Prostate gland (tissue), 2 donors: ENCODE measurements around the gene RALGPS1. TPM values are rescaled to one million over a fixed set of nuclear protein-coding genes. Genes with fewer than 3 reads are reported as not detected.

Experiments
- DNase-seq: peaks from one replicate; pipeline ENCODE4 v3.0.0-alpha.2; 2019; ENCODE audit warnings: low spot score
- H3K27ac ChIP-seq, 2 donors: fragments of 200-600 bp; sonication (generic); 2 replicates each; pipeline ENCODE4 v1.5.1; 2017 to 2019
- H3K27me3 ChIP-seq: fragments of 200-600 bp; sonication (generic); replicated peaks from 2 replicates; pipeline ENCODE4 v1.5.1; 2019; ENCODE audit not compliant: insufficient read depth
- H3K36me3 ChIP-seq, 2 donors: fragments of 200-600 bp; sonication (generic); 1 replicate in 1 of 2; 2 replicates in 1 of 2; pipeline versions ENCODE4 v1.5.1 to v1.8.1; 2017 to 2019
- H3K4me1 ChIP-seq: fragments of 200-600 bp; sonication (generic); replicated peaks from 2 replicates; pipeline ENCODE4 v1.5.1; 2019
- H3K4me3 ChIP-seq, 2 donors: fragments of 200-600 bp; sonication (generic); 2 replicates each; pipeline ENCODE4 v1.5.1; 2017 to 2019
- H3K9me3 ChIP-seq: fragments of 200-600 bp; sonication (generic); 2 replicates; pipeline ENCODE4 v1.5.1; 2017
- POLR2A ChIP-seq: fragments of 450-650 bp; IDR thresholded peaks from one replicate; pipeline ENCODE4 v1.6.1; 2016; ENCODE audit warnings: antibody characterized with exemption, mild to moderate bottlenecking
- POLR2AphosphoS5 ChIP-seq: sonication (generic); formaldehyde crosslinking; IDR thresholded peaks from one replicate; pipeline ENCODE4 v1.6.1; 2017; ENCODE audit warnings: antibody characterized with exemption
- WGBS: methylation state at CpG from one replicate; pipeline ENCODE4 v1.1.5; 2018; 5-methylcytosine and 5-hydroxymethylcytosine counted together
- intact Hi-C: fragments of 100-400 bp; cut with DNase I; formaldehyde crosslinking; loops from one replicate; pipeline ENCODE4 v1.14.2; 2022
- total RNA-seq, 2 donors: library from RNA; depleted of rRNA; stranded (reverse); fragments of >200 nt; gene quantifications; one replicate each; pipeline ENCODE4 v1.1.0, GENCODE V29; 2016
- TF ChIP-seq, protein P1 (sequence below), 4 experiments: fragments of 200-600 bp in 2 of 4; fragments of 450-650 bp in 2 of 4; sonication (generic) in 2 of 4; IDR thresholded peaks; 1 replicate in 3 of 4; 2 replicates in 1 of 4; pipeline ENCODE4 v1.5.1; 2016 to 2019; ENCODE audit warnings: antibody characterized with exemption in 4 of 4, mild to moderate bottlenecking in 2 of 4, moderate library complexity in 2 of 4

Gene RALGPS1
- total RNA-seq, 2 donors from 2014 or later = 14.7 to 20.7 TPM

DNA sequence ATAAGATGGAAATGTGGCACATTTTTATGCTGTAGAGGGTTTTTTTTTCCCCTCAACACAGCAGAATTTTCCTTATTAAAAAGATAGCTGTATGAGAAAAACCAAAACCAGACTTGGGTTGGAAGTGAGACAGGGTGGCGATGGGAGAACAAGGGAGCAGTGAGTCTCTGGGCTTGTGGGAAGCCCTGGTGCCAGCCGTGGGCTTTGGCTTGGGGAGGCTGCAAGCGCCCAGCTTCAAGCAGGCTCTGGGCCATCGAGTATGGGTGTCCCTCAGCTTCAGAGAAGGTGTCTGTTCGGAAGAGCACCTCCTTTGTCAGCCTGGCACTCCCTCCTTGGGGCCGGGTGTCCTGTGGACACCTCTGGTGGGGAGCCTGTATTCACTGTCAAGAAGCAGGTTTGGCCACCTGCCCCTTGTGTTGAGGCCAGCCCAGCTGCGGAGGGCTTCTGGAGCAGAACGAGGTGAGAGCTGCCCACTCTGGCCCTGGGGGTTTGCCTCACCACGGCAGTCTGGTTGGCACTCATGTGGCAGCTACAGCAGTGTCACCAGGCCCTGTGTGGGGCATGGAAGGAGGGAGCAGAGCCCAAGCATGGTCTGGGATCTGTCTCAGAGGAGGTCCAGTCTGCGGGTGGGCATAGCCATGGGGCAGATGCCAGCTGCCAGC lies 245.5 kb downstream of the RALGPS1 start:
- DNase-seq = no peak
- intact Hi-C loops = no loop called here
- peak overlapping the region in 1 of 2 donors; percentile 15 for H3K27ac ChIP-seq

GRCh38 chr9:127161081-127161624 lies 246.6 kb downstream of the RALGPS1 start:
- Histone ChIP-seq H3K4me3 (no peak overlapping the region), H3K27ac (no peak overlapping the region), H3K36me3 (no peaks in the 10 kb centered on the region), H3K9me3 (no peaks in the 10 kb centered on the region), H3K4me1 (no peaks in the 10 kb centered on the region), H3K27me3 (no peaks in the 10 kb centered on the region)
- TF ChIP-seq POLR2AphosphoS5 = no peak
- TF ChIP-seq POLR2A = no peak
- intact Hi-C loops = no loop called here
- 96% methylated on average over 7 of the region's 9 CpGs for WGBS
- DNase-seq = no peak

More for the DNA sequence above, 245.5 kb downstream of the RALGPS1 start:
- Histone ChIP-seq H3K4me3 (no peak overlapping the region), H3K9me3 (no peaks in the 10 kb centered on the region), H3K4me1 (no peaks in the 10 kb centered on the region), H3K27me3 (no peaks in the 10 kb centered on the region), H3K36me3 (no peaks in the 10 kb centered on the region)
- WGBS = 81% methylated on average over 10 of the region's 10 CpGs
- TF ChIP-seq, protein P1, sequence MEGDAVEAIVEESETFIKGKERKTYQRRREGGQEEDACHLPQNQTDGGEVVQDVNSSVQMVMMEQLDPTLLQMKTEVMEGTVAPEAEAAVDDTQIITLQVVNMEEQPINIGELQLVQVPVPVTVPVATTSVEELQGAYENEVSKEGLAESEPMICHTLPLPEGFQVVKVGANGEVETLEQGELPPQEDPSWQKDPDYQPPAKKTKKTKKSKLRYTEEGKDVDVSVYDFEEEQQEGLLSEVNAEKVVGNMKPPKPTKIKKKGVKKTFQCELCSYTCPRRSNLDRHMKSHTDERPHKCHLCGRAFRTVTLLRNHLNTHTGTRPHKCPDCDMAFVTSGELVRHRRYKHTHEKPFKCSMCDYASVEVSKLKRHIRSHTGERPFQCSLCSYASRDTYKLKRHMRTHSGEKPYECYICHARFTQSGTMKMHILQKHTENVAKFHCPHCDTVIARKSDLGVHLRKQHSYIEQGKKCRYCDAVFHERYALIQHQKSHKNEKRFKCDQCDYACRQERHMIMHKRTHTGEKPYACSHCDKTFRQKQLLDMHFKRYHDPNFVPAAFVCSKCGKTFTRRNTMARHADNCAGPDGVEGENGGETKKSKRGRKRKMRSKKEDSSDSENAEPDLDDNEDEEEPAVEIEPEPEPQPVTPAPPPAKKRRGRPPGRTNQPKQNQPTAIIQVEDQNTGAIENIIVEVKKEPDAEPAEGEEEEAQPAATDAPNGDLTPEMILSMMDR (IDR thresholded peaks at IDR 0.05) = no peak
- TF ChIP-seq POLR2A = no peak
- TF ChIP-seq POLR2AphosphoS5 = no peak

- 58% methylated on average over 9 of the region's 9 CpGs for WGBS
- Histone ChIP-seq H3K27me3 (no peaks in the 10 kb centered on the region), H3K4me1 (no peaks in the 10 kb centered on the region), H3K9me3 (no peaks in the 10 kb centered on the region), H3K36me3 (no peaks in the 10 kb centered on the region), H3K4me3 (no peak overlapping the region), H3K27ac (no peak overlapping the region)
- no peak for DNase-seq
- intact Hi-C loops = no loop called here
- TF ChIP-seq POLR2A (no peak), POLR2AphosphoS5 (no peak)
- TF ChIP-seq, protein P1 (IDR thresholded peaks at IDR 0.05) = no peak
These were observed 247.7 kb downstream of the RALGPS1 start for GRCh38 chr9:127162046-127162863.

DNA sequence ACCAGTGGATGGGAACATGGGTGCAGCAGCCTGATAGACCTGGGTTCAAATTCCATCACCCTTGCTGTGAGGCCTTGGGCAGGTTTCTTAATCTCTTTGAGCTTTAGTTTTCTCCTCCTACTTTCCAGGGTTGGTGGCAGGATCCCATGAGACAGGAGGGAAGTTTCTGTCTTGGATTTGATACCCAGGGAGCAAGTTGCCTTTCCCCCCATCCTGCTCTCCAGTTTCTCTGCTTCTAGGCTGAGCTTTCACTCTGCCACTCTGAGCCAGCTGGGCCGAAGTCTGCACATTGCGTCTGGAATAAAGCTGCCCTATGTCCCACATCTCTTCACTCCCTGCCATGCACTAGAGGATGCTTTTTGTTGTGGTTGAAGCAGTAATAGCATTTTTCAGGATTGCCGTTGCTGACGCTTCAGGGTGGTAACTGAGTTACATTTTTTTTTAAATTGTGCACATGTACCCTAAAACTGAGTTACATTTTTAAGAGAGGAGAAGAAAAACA lies 248.3 kb downstream of the RALGPS1 start:
- intact Hi-C loops = no loop called here
- no peak overlapping the region for H3K4me3 ChIP-seq
- H3K9me3 ChIP-seq = no peaks in the 10 kb centered on the region
- 92% methylated on average over 4 of the region's 4 CpGs for WGBS
- H3K36me3 ChIP-seq = no peaks in the 10 kb centered on the region
- no peak overlapping the region for H3K27ac ChIP-seq
- TF ChIP-seq POLR2AphosphoS5 = no peak
- TF ChIP-seq, protein P1 (IDR thresholded peaks at IDR 0.05) = no peak
- H3K4me1 ChIP-seq = no peaks in the 10 kb centered on the region
- H3K27me3 ChIP-seq = no peaks in the 10 kb centered on the region
- DNase-seq = no peak

GRCh38 chr9:127163409-127163808 lies 248.8 kb downstream of the RALGPS1 start:
- intact Hi-C loops = no loop called here
- Histone ChIP-seq H3K4me1 (no peaks in the 10 kb centered on the region), H3K36me3 (no peaks in the 10 kb centered on the region), H3K27me3 (no peaks in the 10 kb centered on the region), H3K27ac (no peak overlapping the region), H3K9me3 (no peaks in the 10 kb centered on the region), H3K4me3 (no peak overlapping the region)
- TF ChIP-seq, protein P1 (IDR thresholded peaks at IDR 0.05) = no peak
- no peak for TF ChIP-seq POLR2A
- TF ChIP-seq POLR2AphosphoS5 = no peak
- DNase-seq = no peak
- 66% methylated on average over 2 of the region's 2 CpGs for WGBS
